Tongue (tissue), 2 donors: ENCODE measurements around the gene TSEN34. TPM values are rescaled to one million over a fixed set of nuclear protein-coding genes. Genes with fewer than 3 reads are reported as not detected.
"Not testable (repeated sequence)": the region's sequence is repeated elsewhere in the genome, so short reads cannot be mapped to it uniquely, and the experiment has no call there.

Experiments
- DNase-seq: peaks from one replicate; pipeline ENCODE4 v3.0.0-alpha.2; 2015
- total RNA-seq: library from RNA; depleted of rRNA; stranded (reverse); fragments of >200 nt; gene quantifications from one replicate; pipeline ENCODE4 v1.2.3, GENCODE V29; 2014

Gene TSEN34
- total RNA-seq, 1 donor from 2014 or later: 46.5 TPM

GRCh38 chr19:54209811-54210494 lies 18.8 kb downstream of the TSEN34 start:
- peak; percentile 82 for DNase-seq

GRCh38 chr19:54211235-54211634 lies 20.1 kb downstream of the TSEN34 start:
- no peak for DNase-seq

- DNase-seq: not testable (repeated sequence)
These were observed 23.1 kb downstream of the TSEN34 start for GRCh38 chr19:54214217-54214616.

GRCh38 chr19:54214734-54215133 lies 23.6 kb downstream of the TSEN34 start:
- DNase-seq: not testable (repeated sequence)

GRCh38 chr19:54216869-54217268 lies 25.8 kb downstream of the TSEN34 start:
- DNase-seq: no peak

- not testable (repeated sequence) for DNase-seq
These were observed 26.6 kb downstream of the TSEN34 start for GRCh38 chr19:54217517-54218247.

GRCh38 chr19:54218259-54218658 lies 27.2 kb downstream of the TSEN34 start:
- no peak for DNase-seq

GRCh38 chr19:54218960-54219661 lies 28.0 kb downstream of the TSEN34 start:
- no peak for DNase-seq

GRCh38 chr19:54219702-54220101 lies 28.6 kb downstream of the TSEN34 start:
- not testable (repeated sequence) for DNase-seq

- not testable (repeated sequence) for DNase-seq
These were observed 30.8 kb downstream of the TSEN34 start for GRCh38 chr19:54221947-54222346.

GRCh38 chr19:54222474-54223276 lies 31.6 kb downstream of the TSEN34 start, which contains the start of gene LILRB3:
Gene LILRB3 (minus strand): TSS chr19:54223007. CDS start chr19:54222976, 31 bp downstream.
- not testable (repeated sequence) for DNase-seq

GRCh38 chr19:54223277-54223936 lies 32.3 kb downstream of the TSEN34 start:
- DNase-seq: not testable (repeated sequence)

GRCh38 chr19:54223937-54224281 lies 32.8 kb downstream of the TSEN34 start:
- DNase-seq: not testable (repeated sequence)

GRCh38 chr19:54224619-54225018 lies 33.5 kb downstream of the TSEN34 start:
- DNase-seq: not testable (repeated sequence)

- no peak for DNase-seq
These were observed 38.0 kb downstream of the TSEN34 start for GRCh38 chr19:54229146-54229545.

GRCh38 chr19:54230031-54230430 lies 38.9 kb downstream of the TSEN34 start:
- no peak for DNase-seq

- DNase-seq: peak; percentile 82
These were observed 40.2 kb downstream of the TSEN34 start for GRCh38 chr19:54231077-54231931.

- DNase-seq: no peak
These were observed 42.8 kb downstream of the TSEN34 start for GRCh38 chr19:54233941-54234340.

- DNase-seq: not testable (repeated sequence)
These were observed 48.6 kb downstream of the TSEN34 start for GRCh38 chr19:54239491-54240371.
